HCT116 (cell line): ENCODE data around the gene NCLN. TPM values are rescaled to one million over a fixed set of nuclear protein-coding genes. Genes with fewer than 3 reads are reported as not detected.

Experiments used
- ATAC-seq: fragments of 200-7000 bp; cut with Tn5 transposase; 2 replicates; pipeline ENCODE4 v1.9.1; 2020; ENCODE audit warnings: mild to moderate bottlenecking, moderate library complexity
- BruUV-seq: library from RNA; stranded (reverse); fragments of 400-500 nt; replicated peaks from 2 replicates; lab custom pipeline; 2021; lab: Mats Ljungman, UMichigan
- CTCF ChIA-PET: fragments of 300-600 bp; sonication (Branson Sonifier 250); formaldehyde crosslinking; loops from one replicate; lab custom pipeline; 2021; ENCODE audit warnings: antibody characterized with exemption; lab: Charles Lee
- POLR2A ChIA-PET: fragments of 300-600, 350-600 bp; sonication (Branson Sonifier 250); formaldehyde crosslinking; loops from one replicate; lab custom pipeline; 2021; ENCODE audit warnings: antibody characterized with exemption; lab: Charles Lee
- RAD21 ChIA-PET, 2 experiments: fragments of 300-600 bp; sonication (Branson Sonifier 250); formaldehyde crosslinking; loops; one replicate each; lab custom pipeline; 2023; ENCODE audit warnings: low total read pairs in 2 of 2; ENCODE audit not compliant: uncharacterized antibody in 2 of 2, unreplicated experiment in 2 of 2, low non-redundant PET in 1 of 2; lab: Charles Lee
- DNase-seq: peaks from one replicate; pipeline ENCODE4 v3.0.0-alpha.2; 2010; ENCODE audit warnings: low read depth, low spot score
- H2AFZ ChIP-seq: fragments of 200-600 bp; shearing (Covaris generic), sonication (generic); 2 replicates; pipeline ENCODE4 v1.6.1; 2017; ENCODE audit warnings: low read depth, mixed run types, mixed read lengths, antibody characterized with exemption, low read length; ENCODE audit not compliant: poor library complexity, severe bottlenecking
- H3K27ac ChIP-seq: 2 replicates; pipeline ENCODE4 v1.5.1; 2012; ENCODE audit warnings: low read depth, low read length
- H3K27me3 ChIP-seq: fragments of 200-600 bp; sonication (generic); 2 replicates; pipeline ENCODE4 v1.6.1; 2016; ENCODE audit warnings: mixed run types, low read length, mixed read lengths; ENCODE audit not compliant: insufficient read depth
- H3K36me3 ChIP-seq, 2 experiments: fragments of 200-500 bp in 1 of 2; fragments of 200-600 bp in 1 of 2; sonication (Bioruptor generic) in 1 of 2; sonication (generic) in 1 of 2; 2 replicates each; pipeline versions ENCODE4 v1.5.1 to v1.6.1; 2014 to 2016; ENCODE audit warnings: low read length in 2 of 2, inconsistent platforms in 1 of 2, mixed read lengths in 1 of 2, mixed run types in 1 of 2; ENCODE audit not compliant: insufficient read depth in 2 of 2, control insufficient read depth in 1 of 2
- H3K4me1 ChIP-seq, 2 experiments: fragments of 200-600 bp in 1 of 2; sonication (generic) in 1 of 2; 2 replicates each; pipeline versions ENCODE4 v1.5.1 to v1.6.1; 2012 to 2017; ENCODE audit warnings: low read length in 2 of 2, inconsistent platforms in 1 of 2, mild to moderate bottlenecking in 1 of 2, mixed read lengths in 1 of 2, mixed run types in 1 of 2, moderate library complexity in 1 of 2; ENCODE audit not compliant: insufficient read depth in 2 of 2, control insufficient read depth in 1 of 2
- H3K4me2 ChIP-seq: fragments of 200-600 bp; sonication (generic); 2 replicates; pipeline ENCODE4 v1.6.1; 2017; ENCODE audit warnings: mixed run types, low read length, mixed read lengths
- H3K4me3 ChIP-seq, 2 experiments: fragments of 200-600 bp in 1 of 2; sonication (generic) in 1 of 2; replicated peaks in 1 of 2; 2 replicates each; pipeline ENCODE4 v1.5.1; 2011 to 2016; ENCODE audit warnings: low read length in 2 of 2, control low read depth in 1 of 2, low read depth in 1 of 2, mild to moderate bottlenecking in 1 of 2, mixed read lengths in 1 of 2, mixed run types in 1 of 2
- H3K79me2 ChIP-seq: fragments of 200-600 bp; sonication (generic); 2 replicates; pipeline ENCODE4 v1.6.1; 2017; ENCODE audit warnings: mild to moderate bottlenecking, mixed run types, low read length, moderate library complexity, mixed read lengths; ENCODE audit not compliant: insufficient read depth
- H3K9ac ChIP-seq: fragments of 200-600 bp; sonication (generic); 2 replicates; pipeline ENCODE4 v1.6.1; 2016; ENCODE audit warnings: low read length, mixed read lengths
- H3K9me2 ChIP-seq: fragments of 200-600 bp; sonication (generic), shearing (Covaris generic); 2 replicates; pipeline ENCODE4 v1.6.1; 2017; ENCODE audit warnings: mixed run types, mild to moderate bottlenecking, moderate library complexity; ENCODE audit not compliant: insufficient read depth
- H3K9me3 ChIP-seq, 2 experiments: fragments of 200-500 bp in 1 of 2; fragments of 200-600 bp in 1 of 2; sonication (Bioruptor generic) in 1 of 2; sonication (generic) in 1 of 2; 2 replicates each; pipeline ENCODE4 v1.6.1; 2014 to 2017; ENCODE audit warnings: low read length in 2 of 2, mixed read lengths in 2 of 2, inconsistent platforms in 1 of 2, low read depth in 1 of 2, mild to moderate bottlenecking in 1 of 2, mixed run types in 1 of 2, moderate library complexity in 1 of 2; ENCODE audit not compliant: control insufficient read depth in 1 of 2, insufficient read depth in 1 of 2
- H4K20me1 ChIP-seq: fragments of 200-600 bp; sonication (generic), shearing (Covaris generic); 2 replicates; pipeline ENCODE4 v1.6.1; 2017; ENCODE audit warnings: mixed run types, mild to moderate bottlenecking, moderate library complexity; ENCODE audit not compliant: insufficient read depth
- CBX3 ChIP-seq: IDR thresholded peaks from 2 replicates; pipeline ENCODE4 v1.6.1; 2012; ENCODE audit warnings: low read depth
- EGR1 ChIP-seq: IDR thresholded peaks from 2 replicates; pipeline ENCODE4 v1.6.1; 2012; ENCODE audit warnings: low read depth
- EZH2 ChIP-seq: fragments of 200-600 bp; sonication (generic); IDR thresholded peaks from 2 replicates; pipeline ENCODE4 v1.6.1; 2017; ENCODE audit warnings: antibody characterized with exemption, mixed run types
- EZH2phosphoT487 ChIP-seq: fragments of 200-600 bp; IDR thresholded peaks from 2 replicates; pipeline ENCODE4 v1.6.1; 2018; ENCODE audit warnings: antibody characterized with exemption, borderline replicate concordance
- POLR2AphosphoS5 ChIP-seq: IDR thresholded peaks from 2 replicates; pipeline ENCODE4 v1.6.1; 2011; ENCODE audit warnings: mild to moderate bottlenecking, low read depth, low read length, moderate library complexity
- SIN3A ChIP-seq: IDR thresholded peaks from 2 replicates; pipeline ENCODE4 v1.6.1; 2012; ENCODE audit warnings: low read depth
- SP1 ChIP-seq: IDR thresholded peaks from 2 replicates; pipeline ENCODE4 v1.6.1; 2012; ENCODE audit warnings: low read depth
- YY1 ChIP-seq: IDR thresholded peaks from 2 replicates; pipeline ENCODE4 v1.6.1; 2011; ENCODE audit warnings: low read length, low read depth, moderate library complexity, mild to moderate bottlenecking; ENCODE audit not compliant: insufficient replicate concordance; ENCODE audit errors: extremely low read depth
- intact Hi-C: fragments of 100-400 bp; cut with micrococcal nuclease; formaldehyde crosslinking; loops from 2 replicates; pipeline ENCODE4 v1.10.0; 2022
- total RNA-seq: library from RNA; stranded (reverse); gene quantifications from one replicate; pipeline ENCODE4 v1.2.1, GENCODE V29; 2021; ENCODE audit not compliant: unreplicated experiment
- TF ChIP-seq, protein P1 (sequence below): IDR thresholded peaks from 2 replicates; pipeline ENCODE4 v1.6.1; 2012
- TF ChIP-seq, protein P2 (sequence below): IDR thresholded peaks from 2 replicates; pipeline ENCODE4 v1.6.1; 2012; ENCODE audit warnings: low read depth
- TF ChIP-seq, protein P3 (sequence below), 3 experiments: fragments of 200-600 bp in 1 of 3; sonication (generic) in 1 of 3; IDR thresholded peaks in 2 of 3; conservative IDR thresholded peaks in 1 of 3; 2 replicates each; pipeline ENCODE4 v1.5.1; 2012 to 2017; ENCODE audit warnings: low read depth in 2 of 3, low read length in 2 of 3, antibody characterized with exemption in 1 of 3, borderline replicate concordance in 1 of 3, control low read depth in 1 of 3, mild to moderate bottlenecking in 1 of 3, mixed read lengths in 1 of 3, mixed run types in 1 of 3, moderate library complexity in 1 of 3; ENCODE audit not compliant: insufficient read depth in 1 of 3
- TF ChIP-seq, protein P4 (sequence below): IDR thresholded peaks from 2 replicates; pipeline ENCODE4 v1.6.1; 2012

The NCLN gene
- total RNA-seq, 1 experiment from 2014 or later, result 119 TPM

DNA sequence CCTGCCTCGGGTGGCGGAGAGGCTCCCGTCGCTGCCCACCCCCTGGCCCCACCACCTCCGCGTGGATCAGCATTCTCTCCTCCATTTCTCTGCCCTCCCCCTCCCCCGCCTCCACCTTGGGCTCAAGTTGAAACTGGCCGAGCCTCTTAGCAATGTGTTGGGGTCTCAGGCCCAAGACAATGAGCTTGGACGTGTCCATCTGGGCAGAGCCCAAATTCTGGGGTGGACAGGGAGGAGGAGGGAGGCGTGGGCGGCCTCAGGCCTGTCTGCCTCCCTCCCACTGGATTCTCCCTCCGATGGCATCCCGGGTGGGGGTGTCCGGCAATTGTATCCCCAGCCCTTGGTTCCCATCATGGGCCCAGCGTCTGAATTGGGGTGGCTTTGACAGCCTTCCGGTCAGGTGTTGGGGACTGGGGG lies 40.0 kb downstream of the NCLN start:
- BruUV-seq, result no TSS peak
- ChIA-PET RAD21 (no interaction called here), POLR2A (no interaction called here), CTCF (no interaction called here)
- Histone ChIP-seq H3K36me3 (no peaks in the 10 kb centered on the region), H3K4me2 (no peak overlapping the region), H2AFZ (no peak overlapping the region), H3K4me3 (no peak overlapping the region), H3K9me3 (no peaks in the 10 kb centered on the region), H4K20me1 (no peaks in the 10 kb centered on the region), H3K9me2 (no peaks in the 10 kb centered on the region), H3K27ac (no peak overlapping the region), H3K4me1 (no peaks in the 10 kb centered on the region; a peak in 1 of 4 replicates), H3K79me2 (no peaks in the 10 kb centered on the region), H3K9ac (no peak overlapping the region), H3K27me3 (peaks cover 8% of the 10 kb centered on the region)
- DNase-seq (no peak), ATAC-seq (no peak)
- TF ChIP-seq, protein P1, sequence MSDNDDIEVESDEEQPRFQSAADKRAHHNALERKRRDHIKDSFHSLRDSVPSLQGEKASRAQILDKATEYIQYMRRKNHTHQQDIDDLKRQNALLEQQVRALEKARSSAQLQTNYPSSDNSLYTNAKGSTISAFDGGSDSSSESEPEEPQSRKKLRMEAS, result no peak
- TF ChIP-seq YY1, result no peak
- no peak for TF ChIP-seq EZH2phosphoT487
- TF ChIP-seq SIN3A, result no peak
- TF ChIP-seq, protein P2, sequence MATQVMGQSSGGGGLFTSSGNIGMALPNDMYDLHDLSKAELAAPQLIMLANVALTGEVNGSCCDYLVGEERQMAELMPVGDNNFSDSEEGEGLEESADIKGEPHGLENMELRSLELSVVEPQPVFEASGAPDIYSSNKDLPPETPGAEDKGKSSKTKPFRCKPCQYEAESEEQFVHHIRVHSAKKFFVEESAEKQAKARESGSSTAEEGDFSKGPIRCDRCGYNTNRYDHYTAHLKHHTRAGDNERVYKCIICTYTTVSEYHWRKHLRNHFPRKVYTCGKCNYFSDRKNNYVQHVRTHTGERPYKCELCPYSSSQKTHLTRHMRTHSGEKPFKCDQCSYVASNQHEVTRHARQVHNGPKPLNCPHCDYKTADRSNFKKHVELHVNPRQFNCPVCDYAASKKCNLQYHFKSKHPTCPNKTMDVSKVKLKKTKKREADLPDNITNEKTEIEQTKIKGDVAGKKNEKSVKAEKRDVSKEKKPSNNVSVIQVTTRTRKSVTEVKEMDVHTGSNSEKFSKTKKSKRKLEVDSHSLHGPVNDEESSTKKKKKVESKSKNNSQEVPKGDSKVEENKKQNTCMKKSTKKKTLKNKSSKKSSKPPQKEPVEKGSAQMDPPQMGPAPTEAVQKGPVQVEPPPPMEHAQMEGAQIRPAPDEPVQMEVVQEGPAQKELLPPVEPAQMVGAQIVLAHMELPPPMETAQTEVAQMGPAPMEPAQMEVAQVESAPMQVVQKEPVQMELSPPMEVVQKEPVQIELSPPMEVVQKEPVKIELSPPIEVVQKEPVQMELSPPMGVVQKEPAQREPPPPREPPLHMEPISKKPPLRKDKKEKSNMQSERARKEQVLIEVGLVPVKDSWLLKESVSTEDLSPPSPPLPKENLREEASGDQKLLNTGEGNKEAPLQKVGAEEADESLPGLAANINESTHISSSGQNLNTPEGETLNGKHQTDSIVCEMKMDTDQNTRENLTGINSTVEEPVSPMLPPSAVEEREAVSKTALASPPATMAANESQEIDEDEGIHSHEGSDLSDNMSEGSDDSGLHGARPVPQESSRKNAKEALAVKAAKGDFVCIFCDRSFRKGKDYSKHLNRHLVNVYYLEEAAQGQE, result no peak
- TF ChIP-seq SP1, result no peak
- TF ChIP-seq POLR2AphosphoS5, result no peak
- TF ChIP-seq, protein P3, sequence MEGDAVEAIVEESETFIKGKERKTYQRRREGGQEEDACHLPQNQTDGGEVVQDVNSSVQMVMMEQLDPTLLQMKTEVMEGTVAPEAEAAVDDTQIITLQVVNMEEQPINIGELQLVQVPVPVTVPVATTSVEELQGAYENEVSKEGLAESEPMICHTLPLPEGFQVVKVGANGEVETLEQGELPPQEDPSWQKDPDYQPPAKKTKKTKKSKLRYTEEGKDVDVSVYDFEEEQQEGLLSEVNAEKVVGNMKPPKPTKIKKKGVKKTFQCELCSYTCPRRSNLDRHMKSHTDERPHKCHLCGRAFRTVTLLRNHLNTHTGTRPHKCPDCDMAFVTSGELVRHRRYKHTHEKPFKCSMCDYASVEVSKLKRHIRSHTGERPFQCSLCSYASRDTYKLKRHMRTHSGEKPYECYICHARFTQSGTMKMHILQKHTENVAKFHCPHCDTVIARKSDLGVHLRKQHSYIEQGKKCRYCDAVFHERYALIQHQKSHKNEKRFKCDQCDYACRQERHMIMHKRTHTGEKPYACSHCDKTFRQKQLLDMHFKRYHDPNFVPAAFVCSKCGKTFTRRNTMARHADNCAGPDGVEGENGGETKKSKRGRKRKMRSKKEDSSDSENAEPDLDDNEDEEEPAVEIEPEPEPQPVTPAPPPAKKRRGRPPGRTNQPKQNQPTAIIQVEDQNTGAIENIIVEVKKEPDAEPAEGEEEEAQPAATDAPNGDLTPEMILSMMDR (IDR thresholded peaks at IDR 0.05 in 2 of 3, conservative IDR thresholded peaks at IDR 0.05 in 1 of 3; ENCODE audit: borderline replicate concordance in 1 of 3, insufficient read depth in 1 of 3, low read depth in 2 of 3, low read length in 2 of 3), result no peak
- TF ChIP-seq EGR1, result no peak
- TF ChIP-seq, protein P4, sequence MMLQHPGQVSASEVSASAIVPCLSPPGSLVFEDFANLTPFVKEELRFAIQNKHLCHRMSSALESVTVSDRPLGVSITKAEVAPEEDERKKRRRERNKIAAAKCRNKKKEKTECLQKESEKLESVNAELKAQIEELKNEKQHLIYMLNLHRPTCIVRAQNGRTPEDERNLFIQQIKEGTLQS, result no peak
- no peak for TF ChIP-seq CBX3
- TF ChIP-seq EZH2, result no peak
- intact Hi-C loops, result no loop called here
